Choroid plexus epithelial cell (primary cell): ENCODE measurements around the gene NYNRIN.

Source experiments
- DNase-seq: peaks from one replicate; pipeline ENCODE4 v3.0.0-alpha.2; 2010; ENCODE audit warnings: low read depth
- H3K4me3 ChIP-seq: 2 replicates; pipeline ENCODE4 v1.5.1; 2011; ENCODE audit warnings: low read depth, mild to moderate bottlenecking, control low read depth, low read length, moderate library complexity
- TF ChIP-seq, protein P1 (sequence below): conservative IDR thresholded peaks from 2 replicates; pipeline ENCODE4 v1.5.1; 2011; ENCODE audit warnings: low read depth, mild to moderate bottlenecking, control low read depth, inconsistent platforms, low read length, moderate library complexity

Gene NYNRIN

DNA sequence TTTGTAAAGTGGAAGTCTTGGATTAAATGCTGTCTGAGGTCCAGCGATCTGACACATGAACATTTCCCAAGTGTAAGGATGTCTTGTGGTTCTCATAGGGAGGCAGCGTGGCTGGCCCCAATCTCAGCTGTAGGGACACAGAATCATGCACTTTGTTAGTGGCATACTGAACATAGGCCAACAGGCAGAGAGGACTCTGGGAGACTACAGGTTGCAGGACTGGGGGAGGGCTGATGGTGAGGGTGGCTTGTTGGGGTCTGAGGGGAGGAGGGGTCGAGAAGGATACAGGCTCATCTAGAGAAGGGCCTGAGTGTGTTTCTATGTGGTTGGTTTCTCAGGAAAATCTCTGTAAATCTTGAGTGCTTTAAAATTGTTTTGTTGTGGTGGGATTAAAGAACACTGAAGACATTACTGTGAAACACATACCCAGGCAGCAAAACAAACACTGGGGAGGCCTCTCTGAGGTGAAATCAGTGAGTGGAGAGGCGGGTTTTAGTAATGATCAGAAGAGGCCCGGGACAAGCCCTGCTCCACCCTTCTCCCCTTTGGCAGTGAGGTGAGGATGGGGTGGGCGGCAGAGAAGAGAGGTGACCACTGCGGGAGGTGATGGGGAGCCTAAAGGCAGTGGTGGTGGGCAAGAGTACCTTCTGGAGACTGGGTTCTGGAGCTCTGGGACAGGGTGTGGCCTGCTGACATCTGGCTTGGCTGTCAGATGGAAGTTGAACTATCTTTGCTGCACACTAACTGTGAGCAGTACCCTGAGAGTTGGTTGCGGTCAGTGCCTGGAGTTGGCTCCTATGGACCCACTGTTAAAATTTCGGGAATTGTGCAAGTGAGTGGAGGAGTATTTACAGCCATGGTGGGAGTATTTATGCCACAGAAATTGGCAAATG is 3.3 kb downstream of the NYNRIN start:
- no peak for DNase-seq
- TF ChIP-seq, protein P1, sequence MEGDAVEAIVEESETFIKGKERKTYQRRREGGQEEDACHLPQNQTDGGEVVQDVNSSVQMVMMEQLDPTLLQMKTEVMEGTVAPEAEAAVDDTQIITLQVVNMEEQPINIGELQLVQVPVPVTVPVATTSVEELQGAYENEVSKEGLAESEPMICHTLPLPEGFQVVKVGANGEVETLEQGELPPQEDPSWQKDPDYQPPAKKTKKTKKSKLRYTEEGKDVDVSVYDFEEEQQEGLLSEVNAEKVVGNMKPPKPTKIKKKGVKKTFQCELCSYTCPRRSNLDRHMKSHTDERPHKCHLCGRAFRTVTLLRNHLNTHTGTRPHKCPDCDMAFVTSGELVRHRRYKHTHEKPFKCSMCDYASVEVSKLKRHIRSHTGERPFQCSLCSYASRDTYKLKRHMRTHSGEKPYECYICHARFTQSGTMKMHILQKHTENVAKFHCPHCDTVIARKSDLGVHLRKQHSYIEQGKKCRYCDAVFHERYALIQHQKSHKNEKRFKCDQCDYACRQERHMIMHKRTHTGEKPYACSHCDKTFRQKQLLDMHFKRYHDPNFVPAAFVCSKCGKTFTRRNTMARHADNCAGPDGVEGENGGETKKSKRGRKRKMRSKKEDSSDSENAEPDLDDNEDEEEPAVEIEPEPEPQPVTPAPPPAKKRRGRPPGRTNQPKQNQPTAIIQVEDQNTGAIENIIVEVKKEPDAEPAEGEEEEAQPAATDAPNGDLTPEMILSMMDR = no peak
- no peak overlapping the region for H3K4me3 ChIP-seq

DNA sequence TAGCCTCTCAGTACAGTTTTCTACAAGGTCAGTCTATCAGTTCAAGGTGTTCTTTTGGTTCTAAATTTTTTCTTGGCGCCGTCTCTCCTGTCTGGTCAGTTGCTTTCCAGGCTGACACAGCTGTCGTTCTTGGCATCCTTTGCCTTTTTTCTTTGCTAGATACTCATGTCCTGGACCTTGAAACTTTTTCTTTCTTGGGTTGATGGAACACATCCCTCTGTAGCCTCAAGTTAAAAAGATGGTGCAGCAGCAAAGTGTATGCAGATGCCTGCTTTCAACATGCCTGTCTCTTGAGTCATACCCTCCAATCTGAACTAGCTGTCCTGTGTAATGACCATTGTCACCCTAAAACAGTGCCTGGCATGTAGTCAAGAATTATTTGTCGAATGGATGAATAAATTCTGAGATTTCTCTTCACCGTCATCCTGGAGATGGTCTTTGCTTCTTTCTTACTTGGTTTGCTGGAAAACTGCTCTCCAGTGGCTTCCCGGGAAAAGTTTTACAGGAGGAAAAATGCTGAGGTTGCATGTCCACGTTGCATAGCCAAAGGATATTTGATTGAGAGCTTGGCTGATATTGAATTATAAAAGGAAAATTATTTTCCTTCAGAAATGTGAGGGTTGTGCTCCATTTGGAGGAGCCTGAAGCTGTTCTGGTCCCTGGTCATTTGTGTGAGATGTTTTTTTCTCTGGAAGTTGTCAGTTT is 4.6 kb downstream of the NYNRIN start:
- DNase-seq = peak; percentile 24
- H3K4me3 ChIP-seq = no peak overlapping the region
- TF ChIP-seq, protein P1 = no peak

DNA sequence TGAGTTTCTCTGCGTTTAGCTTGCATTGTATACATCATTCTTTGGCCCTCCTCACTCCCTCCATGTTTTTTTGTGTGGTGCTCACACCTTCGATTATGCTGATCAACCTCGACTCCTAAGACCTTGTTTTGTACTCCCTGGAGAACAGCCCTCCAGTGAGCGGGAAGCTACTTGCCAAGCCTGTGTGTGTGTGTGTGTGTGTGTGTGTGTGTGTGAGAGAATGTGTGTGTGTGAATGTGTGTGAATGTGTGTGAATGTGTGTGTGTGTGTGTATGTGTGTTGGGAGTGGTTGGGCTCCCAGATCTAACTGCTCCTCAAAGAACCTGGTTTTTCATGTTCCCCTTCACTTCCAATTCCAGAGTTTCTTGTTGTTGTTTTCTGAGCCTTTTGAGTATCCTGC is 6.0 kb downstream of the NYNRIN start:
- no peak overlapping the region for H3K4me3 ChIP-seq
- TF ChIP-seq, protein P1 = no peak
- no peak for DNase-seq

DNA sequence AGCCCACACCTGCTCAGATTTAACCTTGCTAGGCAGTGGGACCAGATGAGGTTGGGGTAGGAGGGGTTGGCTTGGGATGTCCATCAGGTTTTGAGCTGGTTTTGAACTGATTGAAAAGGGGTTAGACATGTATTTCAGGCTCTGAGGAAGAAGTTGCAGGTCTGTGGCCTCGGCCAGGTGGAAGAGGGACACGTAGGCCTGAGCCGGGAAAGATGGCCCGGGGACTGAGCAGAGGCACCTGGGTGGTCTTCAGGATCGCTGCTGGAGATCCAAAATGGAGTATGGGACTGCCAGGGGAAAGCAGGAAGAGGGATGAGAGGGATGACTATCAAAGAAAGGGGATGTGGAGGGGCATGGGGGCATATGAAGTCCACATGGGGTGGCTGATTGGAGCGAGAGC is 7.6 kb downstream of the NYNRIN start:
- TF ChIP-seq, protein P1 = no peak
- no peak for DNase-seq
- no peak overlapping the region for H3K4me3 ChIP-seq

DNA sequence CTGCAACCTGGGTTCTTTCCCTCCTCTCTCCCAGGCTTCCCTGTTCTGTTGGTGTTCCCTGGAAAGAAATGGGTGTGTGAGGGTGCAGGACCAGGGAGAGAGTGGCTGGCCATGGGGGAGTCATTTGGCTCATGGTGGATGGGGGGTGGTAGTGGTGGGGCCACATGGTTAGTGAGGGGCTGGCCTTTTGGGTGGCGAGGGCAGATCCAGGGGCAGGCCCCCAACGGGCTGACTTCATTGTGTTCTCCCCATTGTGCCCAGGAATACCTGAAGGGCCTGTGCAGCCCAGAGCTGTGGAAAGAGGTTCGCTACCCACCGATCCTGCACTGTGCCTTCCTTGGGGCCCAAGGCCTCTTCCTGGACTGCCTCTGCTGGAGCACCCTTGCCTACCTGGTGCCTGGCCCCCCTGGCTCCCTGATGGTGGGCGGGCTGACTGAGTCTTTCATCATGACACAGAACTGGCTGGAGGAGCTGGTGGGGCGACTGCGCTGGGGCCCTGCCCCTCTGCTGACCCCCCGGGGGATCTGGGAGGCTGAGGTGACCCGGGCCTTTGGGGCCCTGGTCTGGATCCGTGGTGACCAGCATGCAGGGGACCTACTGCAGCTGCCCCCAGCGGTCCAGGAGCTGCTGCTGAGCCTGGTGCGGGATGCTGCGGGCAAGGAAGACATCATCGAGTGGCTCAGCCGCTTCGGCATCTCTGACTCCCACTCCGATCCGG is 9.0 kb downstream of the NYNRIN start:
- no peak overlapping the region for H3K4me3 ChIP-seq
- DNase-seq = no peak
- TF ChIP-seq, protein P1 = no peak

DNA sequence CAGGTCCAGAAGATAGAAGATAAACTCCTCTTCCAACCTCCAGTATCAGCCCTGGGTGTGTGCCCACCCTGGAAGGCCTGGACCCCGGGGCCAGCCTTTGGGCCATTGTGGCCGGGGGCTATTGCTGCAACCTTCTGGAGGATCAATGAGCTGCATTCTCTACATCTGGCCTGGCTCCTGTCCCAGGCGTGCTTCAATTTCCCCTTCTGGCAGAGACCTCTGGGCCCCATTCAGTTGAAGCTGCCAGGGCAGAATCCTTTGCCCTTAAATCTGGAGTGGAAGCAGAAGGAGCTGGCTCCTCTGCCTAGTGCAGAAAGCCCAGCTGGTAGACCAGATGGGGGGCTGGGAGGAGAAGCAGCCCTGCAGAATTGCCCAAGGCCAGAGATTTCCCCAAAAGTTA is 10.0 kb downstream of the NYNRIN start:
- no peak for DNase-seq
- H3K4me3 ChIP-seq = no peak overlapping the region
- TF ChIP-seq, protein P1 = no peak
